ENCODE measurements around the gene THY1. TPM values are rescaled to one million over a fixed set of nuclear protein-coding genes. Genes with fewer than 3 reads are reported as not detected.
A peak's percentile ranks its signal among the peaks of the same experiment; 100 is the strongest.

Gene THY1
- total and polyA plus RNA-seq, 2 experiments from 2014 or later: 2.1 to 7.5 TPM

- Histone ChIP-seq H3K27ac (no peak overlapping the region), H3K4me1 (ENCODE audit: low read depth) (peaks cover 9% of the 10 kb centered on the region), H3K9me3 (ENCODE audit: low read depth) (no peaks in the 10 kb centered on the region), H3K36me3 (no peaks in the 10 kb centered on the region), H3K27me3 (no peaks in the 10 kb centered on the region), H3K4me3 (no peak overlapping the region)
- TF ChIP-seq CTCF (IDR thresholded peaks at IDR 0.05; ENCODE audit: low read depth, low read length): no peak
- DNase-seq (ENCODE audit: low read depth in 1 of 2, low spot score in 1 of 2): no peak
Observed at GRCh38 chr11:119400860-119401259, 22.1 kb downstream of the THY1 start.

- no peaks in the 10 kb centered on the region for H3K4me1 ChIP-seq (ENCODE audit: low read depth)
- H3K27me3 ChIP-seq: no peaks in the 10 kb centered on the region
- H3K9me3 ChIP-seq (ENCODE audit: low read depth): no peaks in the 10 kb centered on the region
- H3K36me3 ChIP-seq: no peaks in the 10 kb centered on the region
- no peak for DNase-seq (ENCODE audit: low read depth in 1 of 2, low spot score in 1 of 2)
- no peak overlapping the region for H3K4me3 ChIP-seq
- no peak for TF ChIP-seq CTCF (IDR thresholded peaks at IDR 0.05; ENCODE audit: low read depth, low read length)
- H3K27ac ChIP-seq: no peak overlapping the region
Observed at GRCh38 chr11:119397740-119398139, 25.2 kb downstream of the THY1 start.

- H3K27me3 ChIP-seq: no peaks in the 10 kb centered on the region
- no peaks in the 10 kb centered on the region for H3K36me3 ChIP-seq
- no peaks in the 10 kb centered on the region for H3K4me1 ChIP-seq (ENCODE audit: low read depth)
- no peak for DNase-seq (ENCODE audit: low read depth in 1 of 2, low spot score in 1 of 2)
- no peak overlapping the region for H3K4me3 ChIP-seq
- H3K27ac ChIP-seq: no peak overlapping the region
- no peaks in the 10 kb centered on the region for H3K9me3 ChIP-seq (ENCODE audit: low read depth)
- TF ChIP-seq CTCF (IDR thresholded peaks at IDR 0.05; ENCODE audit: low read depth, low read length): no peak
Observed at GRCh38 chr11:119396835-119397234, 26.1 kb downstream of the THY1 start.

- Histone ChIP-seq H3K27me3 (no peaks in the 10 kb centered on the region), H3K4me3 (no peak overlapping the region), H3K4me1 (ENCODE audit: low read depth) (no peaks in the 10 kb centered on the region), H3K36me3 (no peaks in the 10 kb centered on the region), H3K9me3 (ENCODE audit: low read depth) (no peaks in the 10 kb centered on the region), H3K27ac (no peak overlapping the region)
- TF ChIP-seq CTCF (IDR thresholded peaks at IDR 0.05; ENCODE audit: low read depth, low read length): no peak
- no peak for DNase-seq (ENCODE audit: low read depth in 1 of 2, low spot score in 1 of 2)
Observed at GRCh38 chr11:119391275-119391674, 31.7 kb downstream of the THY1 start.

- no peaks in the 10 kb centered on the region for H3K27me3 ChIP-seq
- H3K36me3 ChIP-seq: no peaks in the 10 kb centered on the region
- no peaks in the 10 kb centered on the region for H3K4me1 ChIP-seq (ENCODE audit: low read depth)
- no peaks in the 10 kb centered on the region for H3K9me3 ChIP-seq (ENCODE audit: low read depth)
- no peak overlapping the region for H3K27ac ChIP-seq
- DNase-seq (ENCODE audit: low read depth in 1 of 2, low spot score in 1 of 2): no peak
- TF ChIP-seq CTCF (IDR thresholded peaks at IDR 0.05; ENCODE audit: low read depth, low read length): peak; percentile 46
- H3K4me3 ChIP-seq: no peak overlapping the region
Observed at GRCh38 chr11:119389611-119390254, 33.2 kb downstream of the THY1 start.
